BLaER1 (cell line): Measurements from ENCODE around the gene NSD1.

ENCODE experiments used
- H3K27ac ChIP-seq: shearing (Covaris generic); formaldehyde crosslinking; 2 replicates; pipeline ENCODE4 v1.8.1; 2022
- H3K27me3 ChIP-seq: shearing (Covaris generic); formaldehyde crosslinking; 2 replicates; pipeline ENCODE4 v1.8.1; 2022
- H3K36me3 ChIP-seq: shearing (Covaris generic); formaldehyde crosslinking; 2 replicates; pipeline ENCODE4 v1.8.1; 2022
- H3K4me1 ChIP-seq: shearing (Covaris generic); formaldehyde crosslinking; 2 replicates; pipeline ENCODE4 v1.8.1; 2022
- H3K4me2 ChIP-seq: shearing (Covaris generic); formaldehyde crosslinking; 2 replicates; pipeline ENCODE4 v1.8.1; 2022
- H3K4me3 ChIP-seq: shearing (Covaris generic); formaldehyde crosslinking; 2 replicates; pipeline ENCODE4 v1.8.1; 2022
- H3K9ac ChIP-seq: shearing (Covaris generic); formaldehyde crosslinking; 2 replicates; pipeline ENCODE4 v1.8.1; 2022
- H3K9me3 ChIP-seq: shearing (Covaris generic); formaldehyde crosslinking; 2 replicates; pipeline ENCODE4 v1.8.1; 2022
- H4K20me1 ChIP-seq: shearing (Covaris generic); formaldehyde crosslinking; 2 replicates; pipeline ENCODE4 v1.8.1; 2022
- Cebpa-rat ChIP-seq: shearing (Covaris generic); IDR thresholded peaks from 2 replicates; pipeline ENCODE4 v1.8.1; 2022

The NSD1 gene

GRCh38 chr5:177124486-177124991 is 9.0 kb upstream of the NSD1 start:
- TF ChIP-seq Cebpa-rat = no peak
- H4K20me1 ChIP-seq = no peaks in the 10 kb centered on the region
- H3K4me1 ChIP-seq = peaks cover 35% of the 10 kb centered on the region
- no peaks in the 10 kb centered on the region; the same call in 1 of the 2 replicates for H3K9me3 ChIP-seq
- H3K27ac ChIP-seq = no peak overlapping the region
- H3K4me2 ChIP-seq = peak overlapping the region; percentile 46
- H3K36me3 ChIP-seq = no peaks in the 10 kb centered on the region
- no peak overlapping the region for H3K9ac ChIP-seq
- H3K4me3 ChIP-seq = no peak overlapping the region
- H3K27me3 ChIP-seq = no peaks in the 10 kb centered on the region

- Histone ChIP-seq H3K9ac (no peak overlapping the region), H3K36me3 (no peaks in the 10 kb centered on the region), H3K4me1 (peaks cover 42% of the 10 kb centered on the region), H3K27ac (no peak overlapping the region), H3K4me2 (no peak overlapping the region), H3K4me3 (no peak overlapping the region), H4K20me1 (no peaks in the 10 kb centered on the region), H3K27me3 (no peaks in the 10 kb centered on the region), H3K9me3 (no peaks in the 10 kb centered on the region; the same call in 1 of the 2 replicates)
- TF ChIP-seq Cebpa-rat = no peak
Observed at GRCh38 chr5:177126771-177127170, 6.8 kb upstream of the NSD1 start.

GRCh38 chr5:177128551-177128981 is 5.0 kb upstream of the NSD1 start:
- no peaks in the 10 kb centered on the region for H3K9me3 ChIP-seq
- no peak overlapping the region for H3K9ac ChIP-seq
- H3K4me2 ChIP-seq = peak overlapping the region; percentile 55
- TF ChIP-seq Cebpa-rat = no peak
- no peaks in the 10 kb centered on the region for H3K27me3 ChIP-seq
- peaks cover 48% of the 10 kb centered on the region for H3K4me1 ChIP-seq
- H3K4me3 ChIP-seq = no peak overlapping the region
- no peaks in the 10 kb centered on the region for H3K36me3 ChIP-seq
- H4K20me1 ChIP-seq = no peaks in the 10 kb centered on the region
- no peak overlapping the region for H3K27ac ChIP-seq

GRCh38 chr5:177130211-177131018 is 3.2 kb upstream of the NSD1 start:
- Histone ChIP-seq H3K9ac (no peak overlapping the region), H3K4me2 (no peak overlapping the region), H4K20me1 (no peaks in the 10 kb centered on the region), H3K4me1 (peaks cover 39% of the 10 kb centered on the region), H3K27ac (no peak overlapping the region), H3K36me3 (peaks cover 4% of the 10 kb centered on the region), H3K9me3 (no peaks in the 10 kb centered on the region), H3K4me3 (no peak overlapping the region), H3K27me3 (no peaks in the 10 kb centered on the region)
- TF ChIP-seq Cebpa-rat = no peak

- no peaks in the 10 kb centered on the region for H3K9me3 ChIP-seq
- TF ChIP-seq Cebpa-rat = no peak
- peaks cover 10% of the 10 kb centered on the region for H3K36me3 ChIP-seq
- H4K20me1 ChIP-seq = no peaks in the 10 kb centered on the region
- no peaks in the 10 kb centered on the region for H3K27me3 ChIP-seq
- no peak overlapping the region for H3K4me2 ChIP-seq
- H3K4me3 ChIP-seq = no peak overlapping the region
- H3K9ac ChIP-seq = no peak overlapping the region
- H3K27ac ChIP-seq = no peak overlapping the region
- peaks cover 43% of the 10 kb centered on the region for H3K4me1 ChIP-seq
Observed at GRCh38 chr5:177131019-177131320, 2.6 kb upstream of the NSD1 start.

GRCh38 chr5:177131352-177132135 is 2.0 kb upstream of the NSD1 start:
- Histone ChIP-seq H3K27me3 (no peaks in the 10 kb centered on the region), H3K27ac (no peak overlapping the region), H4K20me1 (peaks cover 2% of the 10 kb centered on the region), H3K36me3 (peaks cover 14% of the 10 kb centered on the region), H3K4me3 (no peak overlapping the region), H3K4me2 (no peak overlapping the region), H3K4me1 (peaks cover 49% of the 10 kb centered on the region), H3K9me3 (no peaks in the 10 kb centered on the region), H3K9ac (no peak overlapping the region)
- no peak for TF ChIP-seq Cebpa-rat

- H3K4me3 ChIP-seq = no peak overlapping the region
- H3K27ac ChIP-seq = peak overlapping the region; percentile 95
- no peaks in the 10 kb centered on the region for H3K9me3 ChIP-seq
- no peak for TF ChIP-seq Cebpa-rat
- H3K9ac ChIP-seq = no peak overlapping the region
- H4K20me1 ChIP-seq = peaks cover 11% of the 10 kb centered on the region
- no peaks in the 10 kb centered on the region for H3K27me3 ChIP-seq
- peaks cover 57% of the 10 kb centered on the region for H3K4me1 ChIP-seq
- peaks cover 22% of the 10 kb centered on the region for H3K36me3 ChIP-seq
- peak overlapping the region; percentile 99 for H3K4me2 ChIP-seq
Observed at GRCh38 chr5:177132136-177133095, 1.2 kb upstream of the NSD1 start.

- Histone ChIP-seq H3K4me2 (peak overlapping the region; percentile 99), H3K4me1 (peaks cover 57% of the 10 kb centered on the region), H3K27ac (peak overlapping the region; percentile 95), H3K4me3 (peak overlapping the region; percentile 83), H3K27me3 (no peaks in the 10 kb centered on the region), H4K20me1 (peaks cover 17% of the 10 kb centered on the region), H3K9ac (peak overlapping the region; percentile 93), H3K36me3 (peaks cover 38% of the 10 kb centered on the region), H3K9me3 (no peaks in the 10 kb centered on the region)
- TF ChIP-seq Cebpa-rat = no peak
Observed at GRCh38 chr5:177133853-177134696, 502 bp downstream of the NSD1 start.
